T-helper 1 cell treated with Interleukin-12 subunit alpha and Interleukin-12 subunit beta and Interleukin-4 antibody, amounts not matched to agents 30 μg/mL and 1 μg/mL, for 36 hours (primary cell): ENCODE measurements around the gene ITGB4.
A peak's percentile ranks its signal among the peaks of the same experiment; 100 is the strongest.

ENCODE experiments used
- H3K27ac Mint-ChIP-seq: one replicate; pipeline ENCODE4 v1.8.0; 2021; ENCODE audit warnings: mild to moderate bottlenecking, mixed read lengths
- H3K27me3 Mint-ChIP-seq: one replicate; pipeline ENCODE4 v1.8.0; 2021; ENCODE audit warnings: low read depth, mixed read lengths
- H3K36me3 Mint-ChIP-seq: one replicate; pipeline ENCODE4 v1.8.0; 2021; ENCODE audit warnings: low read depth, mixed read lengths
- H3K4me1 Mint-ChIP-seq: one replicate; pipeline ENCODE4 v1.8.0; 2021; ENCODE audit warnings: low read depth, mixed read lengths
- H3K4me3 Mint-ChIP-seq: one replicate; pipeline ENCODE4 v1.8.0; 2021; ENCODE audit warnings: mild to moderate bottlenecking, moderate library complexity, mixed read lengths
- H3K9me3 Mint-ChIP-seq: one replicate; pipeline ENCODE4 v1.8.0; 2021; ENCODE audit warnings: mixed read lengths

ITGB4 gene

GRCh38 chr17:75731716-75732498 lies 10.6 kb downstream of the ITGB4 start:
- H3K27ac Mint-ChIP-seq: no peak overlapping the region
- H3K36me3 Mint-ChIP-seq: no peaks in the 10 kb centered on the region
- no peaks in the 10 kb centered on the region for H3K9me3 Mint-ChIP-seq
- H3K4me1 Mint-ChIP-seq: peaks cover 2% of the 10 kb centered on the region
- H3K27me3 Mint-ChIP-seq: no peaks in the 10 kb centered on the region
- no peak overlapping the region for H3K4me3 Mint-ChIP-seq

- Mint-ChIP-seq H3K9me3 (no peaks in the 10 kb centered on the region), H3K27me3 (no peaks in the 10 kb centered on the region), H3K36me3 (no peaks in the 10 kb centered on the region), H3K27ac (no peak overlapping the region), H3K4me3 (no peak overlapping the region), H3K4me1 (peaks cover 9% of the 10 kb centered on the region)
Observed at GRCh38 chr17:75733471-75733870, 12.2 kb downstream of the ITGB4 start.

GRCh38 chr17:75734674-75735294 lies 13.5 kb downstream of the ITGB4 start:
- H3K27ac Mint-ChIP-seq: peak overlapping the region; percentile 50
- H3K4me3 Mint-ChIP-seq: no peak overlapping the region
- H3K9me3 Mint-ChIP-seq: no peaks in the 10 kb centered on the region
- no peaks in the 10 kb centered on the region for H3K27me3 Mint-ChIP-seq
- no peaks in the 10 kb centered on the region for H3K36me3 Mint-ChIP-seq
- H3K4me1 Mint-ChIP-seq: peaks cover 10% of the 10 kb centered on the region

GRCh38 chr17:75736173-75736835 lies 15.0 kb downstream of the ITGB4 start:
- peak overlapping the region; percentile 15 for H3K4me3 Mint-ChIP-seq
- no peaks in the 10 kb centered on the region for H3K27me3 Mint-ChIP-seq
- no peaks in the 10 kb centered on the region for H3K9me3 Mint-ChIP-seq
- no peaks in the 10 kb centered on the region for H3K36me3 Mint-ChIP-seq
- H3K4me1 Mint-ChIP-seq: peaks cover 10% of the 10 kb centered on the region
- H3K27ac Mint-ChIP-seq: no peak overlapping the region

GRCh38 chr17:75737133-75737962 lies 16.1 kb downstream of the ITGB4 start:
- H3K27me3 Mint-ChIP-seq: no peaks in the 10 kb centered on the region
- no peak overlapping the region for H3K27ac Mint-ChIP-seq
- H3K9me3 Mint-ChIP-seq: no peaks in the 10 kb centered on the region
- no peaks in the 10 kb centered on the region for H3K36me3 Mint-ChIP-seq
- no peak overlapping the region for H3K4me3 Mint-ChIP-seq
- peaks cover 10% of the 10 kb centered on the region for H3K4me1 Mint-ChIP-seq

GRCh38 chr17:75738218-75738802 lies 17.1 kb downstream of the ITGB4 start:
- Mint-ChIP-seq H3K4me3 (peak overlapping the region; percentile 40), H3K27me3 (no peaks in the 10 kb centered on the region), H3K27ac (peak overlapping the region; percentile 84), H3K36me3 (no peaks in the 10 kb centered on the region), H3K9me3 (no peaks in the 10 kb centered on the region), H3K4me1 (peaks cover 10% of the 10 kb centered on the region)

- H3K4me3 Mint-ChIP-seq: no peak overlapping the region
- H3K27me3 Mint-ChIP-seq: no peaks in the 10 kb centered on the region
- H3K36me3 Mint-ChIP-seq: no peaks in the 10 kb centered on the region
- H3K27ac Mint-ChIP-seq: no peak overlapping the region
- peaks cover 10% of the 10 kb centered on the region for H3K4me1 Mint-ChIP-seq
- H3K9me3 Mint-ChIP-seq: no peaks in the 10 kb centered on the region
Observed at GRCh38 chr17:75739174-75739573, 17.9 kb downstream of the ITGB4 start.

GRCh38 chr17:75739801-75740200 lies 18.5 kb downstream of the ITGB4 start:
- no peaks in the 10 kb centered on the region for H3K36me3 Mint-ChIP-seq
- H3K4me1 Mint-ChIP-seq: peaks cover 7% of the 10 kb centered on the region
- no peak overlapping the region for H3K27ac Mint-ChIP-seq
- no peaks in the 10 kb centered on the region for H3K9me3 Mint-ChIP-seq
- no peak overlapping the region for H3K4me3 Mint-ChIP-seq
- H3K27me3 Mint-ChIP-seq: no peaks in the 10 kb centered on the region

GRCh38 chr17:75740215-75740614 lies 19.0 kb downstream of the ITGB4 start:
- Mint-ChIP-seq H3K27me3 (no peaks in the 10 kb centered on the region), H3K4me1 (peaks cover 7% of the 10 kb centered on the region), H3K36me3 (no peaks in the 10 kb centered on the region), H3K27ac (no peak overlapping the region), H3K9me3 (no peaks in the 10 kb centered on the region), H3K4me3 (no peak overlapping the region)

- Mint-ChIP-seq H3K36me3 (no peaks in the 10 kb centered on the region), H3K4me1 (peaks cover 7% of the 10 kb centered on the region), H3K9me3 (no peaks in the 10 kb centered on the region), H3K4me3 (no peak overlapping the region), H3K27me3 (no peaks in the 10 kb centered on the region), H3K27ac (no peak overlapping the region)
Observed at GRCh38 chr17:75740631-75741077, 19.4 kb downstream of the ITGB4 start.

GRCh38 chr17:75742337-75742736 lies 21.1 kb downstream of the ITGB4 start:
- no peaks in the 10 kb centered on the region for H3K36me3 Mint-ChIP-seq

GRCh38 chr17:75743625-75744206 lies 22.5 kb downstream of the ITGB4 start:
- Mint-ChIP-seq H3K9me3 (no peaks in the 10 kb centered on the region), H3K4me3 (no peak overlapping the region), H3K36me3 (no peaks in the 10 kb centered on the region), H3K27ac (no peak overlapping the region), H3K4me1 (peaks cover 3% of the 10 kb centered on the region), H3K27me3 (no peaks in the 10 kb centered on the region)

More at GRCh38 chr17:75742337-75742736, 21.1 kb downstream of the ITGB4 start:
- H3K27ac Mint-ChIP-seq: no peak overlapping the region
- peaks cover 7% of the 10 kb centered on the region for H3K4me1 Mint-ChIP-seq
- no peaks in the 10 kb centered on the region for H3K9me3 Mint-ChIP-seq
- no peaks in the 10 kb centered on the region for H3K27me3 Mint-ChIP-seq
- no peak overlapping the region for H3K4me3 Mint-ChIP-seq

GRCh38 chr17:75748706-75749105 lies 27.4 kb downstream of the ITGB4 start:
- no peak overlapping the region for H3K4me3 Mint-ChIP-seq
- no peaks in the 10 kb centered on the region for H3K9me3 Mint-ChIP-seq
- no peaks in the 10 kb centered on the region for H3K36me3 Mint-ChIP-seq

More at GRCh38 chr17:75748706-75749105, 27.4 kb downstream of the ITGB4 start:
- Mint-ChIP-seq H3K4me1 (peaks cover 7% of the 10 kb centered on the region), H3K27ac (no peak overlapping the region), H3K27me3 (peaks cover 4% of the 10 kb centered on the region)
